ENCODE data around the gene PRKN.
"Not testable (repeated sequence)": the region's sequence is repeated elsewhere in the genome, so short reads cannot be mapped to it uniquely, and the experiment has no call there.

PRKN gene

DNA sequence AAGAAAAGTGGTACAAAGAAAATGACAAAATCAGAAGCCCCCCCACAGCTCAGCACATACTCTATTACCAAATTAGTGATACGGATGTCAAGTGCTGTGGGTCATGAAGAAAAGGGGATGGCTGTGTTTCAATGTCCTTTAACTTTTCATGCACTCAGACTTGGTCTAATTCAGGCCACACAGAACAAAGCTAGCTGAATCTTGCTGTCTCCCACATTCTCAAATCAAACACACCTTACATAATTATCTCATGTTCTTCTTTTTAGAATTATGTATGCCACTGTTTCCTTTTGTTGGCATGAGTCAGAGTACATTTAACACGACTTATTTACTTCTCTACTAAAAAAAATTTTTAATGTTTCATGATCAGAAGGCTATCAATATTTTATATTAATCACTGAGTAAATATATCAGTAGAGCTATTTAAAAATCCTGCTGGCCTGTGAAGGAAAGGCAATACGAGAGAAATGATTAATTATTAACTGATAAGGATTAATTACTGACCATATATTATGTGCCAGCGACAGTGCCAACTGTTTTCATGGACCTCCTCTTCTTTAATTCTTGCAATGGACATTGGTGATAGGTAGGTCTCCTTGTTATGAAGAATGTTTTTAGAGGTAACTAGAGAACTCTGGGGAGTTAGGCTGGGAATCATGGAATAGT is 857.2 kb downstream of the PRKN start:
- no peak for DNase-seq

GRCh38 chr6:161869491-161869890 is 858.1 kb downstream of the PRKN start:
- no peak for DNase-seq

DNA sequence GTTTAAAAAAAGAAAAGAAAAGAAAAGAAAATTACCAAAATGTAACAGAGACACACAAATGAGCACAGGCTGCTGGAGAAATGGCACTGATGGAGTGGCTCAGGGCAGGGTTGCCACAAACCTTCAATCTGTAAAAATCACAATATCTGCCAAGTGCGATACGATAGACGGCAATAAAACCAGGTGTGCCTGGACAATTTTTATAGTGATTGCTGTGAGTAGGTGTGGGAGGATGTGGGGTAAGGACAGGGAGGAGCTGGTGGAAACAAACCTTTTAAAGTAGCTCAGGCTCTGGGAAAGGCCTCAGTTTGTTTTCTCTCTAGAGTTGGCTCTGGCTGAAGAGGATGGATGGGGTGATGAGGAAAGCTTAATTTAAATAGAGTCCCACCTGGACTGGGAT is 861.0 kb downstream of the PRKN start:
- DNase-seq: no peak

DNA sequence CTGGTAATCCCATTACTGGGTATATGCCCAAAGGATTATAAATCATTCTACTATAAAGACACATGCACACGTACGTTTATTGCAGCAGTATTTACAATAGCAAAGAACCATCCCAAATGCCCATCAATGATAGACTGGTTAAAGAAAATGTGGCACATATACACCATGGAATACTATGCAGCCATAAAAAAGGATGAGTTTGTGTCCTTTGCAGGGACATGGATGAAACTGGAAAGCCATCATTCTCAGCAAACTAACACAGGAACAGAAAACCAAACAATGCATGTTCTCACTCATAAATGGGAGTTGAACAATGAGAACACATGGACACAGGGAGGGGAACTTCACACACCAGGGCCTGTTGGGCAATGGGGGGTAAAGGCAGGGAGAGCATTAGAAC is 866.5 kb downstream of the PRKN start:
- not testable (repeated sequence) for DNase-seq

- DNase-seq: no peak
These were observed 873.9 kb downstream of the PRKN start for GRCh38 chr6:161853657-161854056.

GRCh38 chr6:161851486-161851885 is 876.1 kb downstream of the PRKN start:
- DNase-seq: not testable (repeated sequence)

DNA sequence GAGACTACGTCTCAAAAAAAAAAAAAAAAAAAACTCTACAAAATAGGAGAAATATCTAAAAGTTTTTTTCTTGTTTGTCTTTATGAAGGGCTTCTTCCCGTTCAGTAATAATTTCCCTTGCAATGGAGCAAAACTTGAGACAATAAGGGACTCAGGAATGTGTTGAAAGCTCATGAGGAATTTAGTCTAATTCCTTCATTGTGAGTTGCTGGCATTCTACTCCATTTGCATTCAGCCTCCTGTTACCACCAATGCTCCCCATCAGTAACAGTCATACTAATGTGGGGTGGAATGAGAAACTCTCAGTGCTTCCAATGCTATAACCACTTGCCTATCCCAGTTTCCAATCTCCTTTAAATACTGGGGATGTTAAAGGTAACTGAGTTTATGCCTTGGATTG is 877.0 kb downstream of the PRKN start:
- no peak for DNase-seq

GRCh38 chr6:161847628-161848027 is 879.9 kb downstream of the PRKN start:
- DNase-seq: no peak

DNA sequence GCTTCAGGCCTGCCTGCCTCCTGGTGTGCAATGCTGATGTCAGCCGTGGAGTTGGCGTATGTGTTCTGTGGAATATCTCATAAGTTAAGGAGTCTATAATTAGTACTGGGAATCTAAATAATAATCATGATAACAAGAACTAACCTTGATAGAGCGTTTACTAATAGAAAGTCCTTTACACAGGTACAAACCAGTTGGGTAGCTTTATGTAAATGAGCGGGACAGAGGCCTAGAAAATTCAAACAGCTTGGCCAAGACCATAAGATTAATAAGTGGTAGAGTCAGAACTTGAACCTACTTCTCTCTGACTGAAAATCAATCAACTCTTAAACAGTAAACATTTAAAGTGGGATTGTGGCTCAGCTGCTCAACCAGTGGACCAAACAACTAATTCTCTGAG is 882.8 kb downstream of the PRKN start:
- DNase-seq: no peak

GRCh38 chr6:161843066-161843465 is 884.5 kb downstream of the PRKN start:
- no peak for DNase-seq

- no peak for DNase-seq
These were observed 887.2 kb downstream of the PRKN start for GRCh38 chr6:161840380-161840779.

DNA sequence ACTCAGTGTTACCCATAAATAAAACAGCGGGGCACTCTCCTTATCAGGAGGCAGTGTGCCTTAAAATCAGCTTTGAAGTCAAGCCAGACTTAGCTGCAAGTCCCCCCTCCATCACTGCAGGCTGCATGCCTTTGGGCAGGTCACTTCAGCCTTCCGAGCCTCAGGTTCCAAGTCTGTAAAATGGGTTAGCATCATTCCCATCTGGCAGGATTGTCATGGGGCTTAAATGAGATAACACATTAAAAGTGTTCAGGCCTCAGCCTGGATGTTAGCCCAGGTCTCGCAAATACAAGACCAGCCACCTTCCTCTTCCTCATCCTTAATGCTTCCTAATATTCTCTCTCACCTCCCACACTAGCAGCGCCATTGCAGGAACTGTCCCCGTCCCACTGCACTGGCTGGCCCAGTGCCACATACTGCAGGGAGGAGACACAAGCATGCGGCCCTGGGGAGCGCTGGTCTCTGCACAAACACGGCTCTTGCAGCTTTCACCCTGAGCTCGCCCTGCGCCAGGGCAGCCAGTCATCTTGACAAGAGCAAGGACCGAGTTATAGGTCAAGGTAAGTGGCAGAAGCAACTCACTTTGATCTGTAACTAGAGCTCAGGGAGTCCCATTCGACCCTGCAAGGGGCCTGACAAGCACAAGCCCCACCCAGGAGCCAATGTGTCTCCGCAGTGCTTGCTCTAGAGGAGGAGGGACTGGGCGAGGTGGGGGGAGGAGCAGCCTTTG is 889.1 kb downstream of the PRKN start:
- DNase-seq: no peak

DNA sequence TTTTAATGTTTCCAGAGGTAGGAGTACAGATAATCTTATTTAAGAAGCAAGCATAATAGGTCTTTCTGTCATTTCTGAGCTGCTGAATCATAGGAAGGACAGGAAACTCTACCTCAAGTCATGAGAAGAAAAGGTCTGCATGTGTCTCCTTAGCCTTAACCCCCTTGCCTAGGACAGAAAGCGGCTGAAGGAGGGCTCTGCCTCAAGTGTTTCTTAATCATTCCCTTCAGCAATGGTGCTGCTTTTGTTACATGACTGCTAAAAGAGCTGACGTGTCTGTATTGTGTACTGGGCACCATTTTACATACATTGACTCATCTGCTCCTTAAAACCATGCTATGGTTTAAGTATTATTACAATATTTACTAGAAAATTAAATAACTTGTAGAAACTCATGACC is 889.7 kb downstream of the PRKN start:
- DNase-seq: no peak

DNA sequence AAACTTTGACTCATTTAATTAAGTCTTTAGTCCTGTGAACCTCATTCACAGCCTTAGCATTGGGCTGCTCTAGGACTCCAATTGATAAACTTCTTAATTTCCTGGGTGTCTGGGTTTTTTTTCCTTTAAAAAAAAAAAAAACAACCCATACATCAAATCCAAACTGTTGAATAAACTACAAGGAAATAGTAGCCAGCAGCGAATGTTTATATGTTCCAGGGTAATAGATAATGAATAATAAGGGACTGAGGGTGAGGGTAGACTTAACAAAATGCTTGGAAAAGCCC is 890.2 kb downstream of the PRKN start:
- no peak for DNase-seq

DNA sequence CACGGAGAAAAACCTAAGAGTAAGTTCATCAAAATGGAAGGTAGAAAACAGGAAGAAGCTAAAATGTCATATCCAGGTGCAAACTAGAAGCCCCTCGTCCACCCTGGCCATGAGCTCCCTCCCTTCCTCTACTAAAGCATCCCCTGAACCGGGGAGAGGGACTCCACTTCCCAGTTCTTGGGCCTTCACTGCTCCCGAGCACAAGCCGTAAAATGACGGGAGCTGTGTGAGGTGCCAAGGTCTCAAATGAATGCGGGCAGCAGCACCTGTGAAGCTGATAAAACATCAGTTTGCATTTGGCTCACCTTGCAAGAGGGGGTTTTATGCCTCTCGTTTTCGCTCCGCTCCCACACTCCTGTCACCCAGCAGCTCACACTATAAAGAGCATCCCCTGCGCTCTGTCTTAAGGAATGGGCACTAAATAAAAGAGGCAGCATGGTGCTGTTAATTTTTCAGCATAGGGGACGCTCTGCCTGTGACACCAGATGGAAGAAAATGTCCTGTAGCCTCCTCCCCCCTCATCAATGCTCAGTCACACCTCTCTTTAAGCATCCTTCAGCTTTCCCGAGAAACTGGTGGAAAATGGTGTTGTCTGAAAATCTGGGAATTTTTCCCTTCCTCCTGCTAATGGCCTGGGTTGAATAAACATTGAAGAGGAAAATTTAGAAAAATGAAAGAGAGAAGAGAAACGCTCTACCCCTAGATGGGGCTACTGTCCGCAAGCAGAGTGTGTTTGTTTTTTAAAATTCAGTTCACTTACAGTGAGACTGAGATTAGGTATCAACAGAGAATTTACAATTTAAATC is 890.7 kb downstream of the PRKN start:
- DNase-seq: no peak

DNA sequence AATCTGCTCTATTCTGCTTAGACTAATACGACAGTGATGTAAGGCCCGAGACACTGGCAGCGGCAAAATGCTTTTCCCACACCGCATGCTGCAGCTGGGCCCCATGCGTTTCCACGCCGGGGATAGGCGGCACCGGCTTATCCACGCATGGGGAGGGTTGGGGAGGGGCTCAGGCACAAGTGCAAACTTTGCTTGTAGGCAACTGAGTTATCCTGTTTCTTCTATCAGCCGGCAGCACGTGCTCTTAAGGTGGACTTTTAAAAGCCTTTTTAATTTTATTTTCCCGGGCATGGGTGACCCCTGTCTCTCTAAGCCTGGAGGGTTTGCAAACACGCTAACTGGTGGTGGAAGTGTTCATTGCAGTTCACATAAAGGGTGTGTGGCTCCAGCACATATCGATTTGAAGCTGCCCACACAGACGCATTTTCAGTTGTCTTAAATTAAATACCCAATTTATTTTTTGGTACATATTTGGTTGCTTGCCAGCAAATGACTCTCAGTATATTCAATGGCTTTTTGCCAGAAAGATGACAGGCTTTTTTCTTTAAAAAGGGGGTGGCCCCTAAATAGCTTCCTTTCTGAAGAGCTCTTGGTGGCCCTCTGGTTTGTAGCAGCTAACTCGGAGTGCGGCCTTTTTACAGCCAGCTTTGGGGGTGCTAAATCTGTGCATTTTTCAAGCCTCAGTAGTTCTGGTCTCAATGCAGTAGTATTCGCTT is 891.9 kb downstream of the PRKN start:
- DNase-seq: no peak

DNA sequence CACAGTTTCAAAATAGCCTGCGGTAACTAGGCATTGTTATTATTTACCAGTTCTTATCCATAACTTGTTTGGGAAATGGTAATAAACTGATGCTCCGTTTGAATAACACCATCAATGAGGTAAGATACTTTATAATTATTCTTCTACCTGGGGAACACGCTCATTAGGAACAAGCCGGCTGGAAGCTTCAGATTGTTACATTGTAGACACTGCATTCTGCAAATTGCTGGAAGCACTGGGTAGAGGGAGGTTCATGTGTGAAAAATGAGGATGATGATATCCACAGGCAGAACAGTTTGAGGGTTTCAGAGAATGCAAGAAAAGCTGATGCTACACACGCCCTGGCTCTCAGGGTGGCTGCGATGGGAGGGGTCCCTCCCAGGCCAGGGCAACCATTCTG is 893.1 kb downstream of the PRKN start:
- no peak for DNase-seq

GRCh38 chr6:161833099-161833860 is 894.3 kb downstream of the PRKN start:
- no peak for DNase-seq

DNA sequence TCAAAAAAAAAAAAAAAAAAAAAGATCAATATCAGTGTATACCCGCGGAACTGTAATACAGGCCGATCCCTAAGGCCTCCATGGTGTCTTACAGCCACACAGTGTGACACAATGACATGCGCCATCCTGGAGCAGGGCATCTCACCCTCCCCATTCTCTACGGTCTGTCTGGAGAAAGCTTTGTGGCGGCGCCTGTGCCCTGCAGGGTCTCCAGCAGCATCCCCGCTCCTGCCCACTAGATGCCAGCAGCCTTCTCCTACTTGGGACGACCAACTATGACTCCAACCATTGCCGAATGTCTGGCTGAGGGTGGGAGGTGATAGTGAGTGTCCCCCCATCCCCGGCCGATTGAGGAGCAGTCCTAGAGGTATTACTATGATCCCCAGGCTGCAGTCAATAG is 894.9 kb downstream of the PRKN start:
- no peak for DNase-seq

- no peak for DNase-seq
These were observed 896.5 kb downstream of the PRKN start for GRCh38 chr6:161830866-161831616.

GRCh38 chr6:161829291-161829729 is 898.3 kb downstream of the PRKN start:
- DNase-seq: no peak

DNA sequence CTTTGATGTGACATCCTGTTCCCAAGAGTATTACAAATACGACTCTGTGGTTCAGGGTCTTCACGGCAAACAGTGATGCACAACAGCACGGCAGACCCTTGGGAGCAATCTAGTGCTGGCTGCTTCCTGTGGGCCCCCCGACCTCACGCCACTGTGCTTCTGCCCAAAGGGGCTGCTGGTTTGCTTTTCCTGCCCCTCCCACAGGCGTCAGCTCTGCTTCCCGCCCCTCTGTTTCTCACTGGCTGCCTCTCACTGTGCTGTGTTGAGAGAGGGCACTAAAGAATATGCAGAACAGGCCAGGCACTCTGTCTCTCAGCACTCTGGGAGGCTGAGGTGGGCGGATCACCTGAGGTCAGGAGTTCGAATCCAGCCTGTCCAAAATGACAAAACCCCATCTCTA is 899.2 kb downstream of the PRKN start:
- no peak for DNase-seq

Measured in NCI-H446 (cell line).